Measurements from ENCODE around the gene PSMC3.

Gene PSMC3

DNA sequence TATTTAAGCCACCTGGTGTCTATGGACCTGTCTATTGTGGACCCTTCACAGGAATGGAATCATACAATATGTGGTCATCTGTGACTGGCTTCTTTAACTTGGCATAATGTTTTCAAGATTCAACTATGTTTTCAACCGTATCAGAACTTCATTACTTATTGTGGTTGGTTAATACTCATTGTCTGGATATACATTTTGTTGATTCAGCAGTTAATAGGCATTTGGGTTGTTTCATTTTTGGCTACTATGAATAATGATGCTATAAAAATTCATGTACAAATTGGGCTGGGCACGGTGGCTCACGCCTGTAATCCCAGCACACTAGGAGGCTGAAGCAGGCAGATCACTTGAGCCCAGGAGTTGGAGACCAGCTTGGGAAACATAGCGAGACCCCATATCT, 25.2 kb upstream of the PSMC3 start:
- DNase-seq (ENCODE audit: low read depth): no peak
- H3K4me3 ChIP-seq (ENCODE audit: low read length): no peak overlapping the region
- no peak for TF ChIP-seq CTCF (conservative IDR thresholded peaks at IDR 0.05; ENCODE audit: low read depth, low read length)

GRCh38 chr11:47449541-47449940, 23.3 kb upstream of the PSMC3 start:
- no peak overlapping the region for H3K4me3 ChIP-seq (ENCODE audit: low read length)
- DNase-seq (ENCODE audit: low read depth): no peak
- no peak for TF ChIP-seq CTCF (conservative IDR thresholded peaks at IDR 0.05; ENCODE audit: low read depth, low read length)

DNA sequence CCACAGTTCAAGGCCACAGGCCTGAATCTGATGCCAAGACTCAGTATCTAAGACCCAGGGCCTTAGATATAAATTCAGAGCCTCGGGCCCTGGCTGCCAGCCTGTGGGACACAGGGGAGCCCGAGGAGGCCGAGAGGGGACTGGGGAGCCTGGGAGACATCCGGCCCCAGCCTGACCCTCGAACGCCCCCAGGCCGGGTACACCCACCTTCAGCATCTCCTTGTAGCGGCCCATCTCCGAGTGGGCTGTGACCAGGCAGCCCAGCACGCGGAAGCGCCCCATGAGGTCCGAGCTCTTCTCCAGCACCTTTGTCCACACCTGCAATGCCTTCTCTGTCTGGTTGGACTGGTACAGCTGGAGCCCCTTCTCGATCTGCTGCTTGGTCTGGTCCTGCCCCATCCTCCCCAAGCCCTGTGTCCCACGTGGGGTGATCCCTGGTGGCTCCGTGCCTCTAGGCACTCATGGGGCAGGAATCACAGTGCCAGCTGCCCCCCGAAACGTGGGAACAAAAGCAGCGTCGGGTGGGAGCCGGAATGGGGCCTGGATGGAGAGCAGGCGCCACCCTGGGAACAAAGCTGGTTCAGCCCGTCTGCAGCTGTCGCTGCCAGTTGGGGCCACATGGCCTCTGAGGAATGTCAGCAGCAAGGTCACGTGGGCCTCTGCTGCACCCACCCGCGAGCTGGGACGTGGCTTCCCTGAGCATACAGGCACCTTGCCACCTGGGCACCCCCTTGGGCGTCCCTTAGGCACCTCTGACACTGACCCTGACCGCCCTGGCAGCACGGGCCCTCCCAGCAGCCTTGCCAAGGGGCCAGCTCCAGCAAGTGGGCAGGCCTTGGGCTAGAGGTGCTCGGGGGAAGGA, 22.6 kb upstream of the PSMC3 start, which contains the start of gene RAPSN:
RAPSN (minus strand) TSS at position 571 of the 862 bp plus-strand sequence; CDS start at position 399, 172 bp downstream.
- TF ChIP-seq CTCF (conservative IDR thresholded peaks at IDR 0.05; ENCODE audit: low read depth, low read length): no peak
- H3K4me3 ChIP-seq (ENCODE audit: low read length): no peak within 1 kb of the TSS
- no peak for DNase-seq (ENCODE audit: low read depth)

GRCh38 chr11:47447906-47448305, 21.7 kb upstream of the PSMC3 start:
- TF ChIP-seq CTCF (conservative IDR thresholded peaks at IDR 0.05; ENCODE audit: low read depth, low read length): no peak
- H3K4me3 ChIP-seq (ENCODE audit: low read length): no peak overlapping the region
- no peak for DNase-seq (ENCODE audit: low read depth)

- H3K4me3 ChIP-seq (ENCODE audit: low read length): no peak overlapping the region
- TF ChIP-seq CTCF (conservative IDR thresholded peaks at IDR 0.05; ENCODE audit: low read depth, low read length): no peak
- DNase-seq (ENCODE audit: low read depth): no peak
Measured at GRCh38 chr11:47446833-47447232, 20.6 kb upstream of the PSMC3 start.

DNA sequence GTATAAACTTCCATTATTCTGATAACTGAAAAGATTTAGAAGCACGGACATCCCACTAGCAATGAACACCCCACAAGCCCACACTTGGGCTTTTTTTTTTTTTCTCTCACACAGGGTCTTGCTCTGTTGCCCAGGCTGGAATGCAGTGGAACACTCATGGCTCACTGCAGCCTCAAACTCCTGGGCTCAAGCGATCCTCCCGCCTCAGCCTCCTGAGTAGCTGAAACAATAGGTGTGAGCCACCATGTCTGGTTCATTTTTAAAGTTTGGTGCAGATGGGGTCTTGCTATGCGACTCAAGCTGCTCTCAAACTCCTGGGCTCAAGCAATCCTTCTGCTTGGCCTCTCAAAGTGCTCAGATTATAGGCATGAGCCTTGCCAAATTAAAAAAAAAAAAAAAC, 19.6 kb upstream of the PSMC3 start:
- no peak for DNase-seq (ENCODE audit: low read depth)
- TF ChIP-seq CTCF (conservative IDR thresholded peaks at IDR 0.05; ENCODE audit: low read depth, low read length): no peak
- no peak overlapping the region for H3K4me3 ChIP-seq (ENCODE audit: low read length)

DNA sequence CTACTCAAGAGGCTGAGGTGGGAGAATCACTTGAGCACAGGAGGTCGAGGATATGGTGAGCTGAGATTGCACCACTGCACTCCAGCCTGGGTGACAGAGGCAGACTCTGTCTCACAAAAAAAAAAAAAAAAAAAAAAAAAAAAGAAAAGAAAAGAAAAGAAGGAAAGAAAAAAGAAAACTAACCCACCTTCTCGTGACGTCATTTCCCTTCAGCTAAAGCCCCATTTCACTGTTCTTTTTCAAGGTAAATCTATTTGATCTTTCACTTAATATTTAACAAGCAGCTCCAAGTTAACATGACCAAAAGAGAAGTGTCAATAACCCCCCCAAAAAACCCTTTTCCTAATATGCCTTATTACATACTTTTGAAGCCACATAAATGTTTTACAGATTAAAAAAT, 17.6 kb upstream of the PSMC3 start:
- no peak overlapping the region for H3K4me3 ChIP-seq (ENCODE audit: low read length)
- no peak for TF ChIP-seq CTCF (conservative IDR thresholded peaks at IDR 0.05; ENCODE audit: low read depth, low read length)
- DNase-seq (ENCODE audit: low read depth): no peak
